Measurements from ENCODE around the gene PHF20.

DNA sequence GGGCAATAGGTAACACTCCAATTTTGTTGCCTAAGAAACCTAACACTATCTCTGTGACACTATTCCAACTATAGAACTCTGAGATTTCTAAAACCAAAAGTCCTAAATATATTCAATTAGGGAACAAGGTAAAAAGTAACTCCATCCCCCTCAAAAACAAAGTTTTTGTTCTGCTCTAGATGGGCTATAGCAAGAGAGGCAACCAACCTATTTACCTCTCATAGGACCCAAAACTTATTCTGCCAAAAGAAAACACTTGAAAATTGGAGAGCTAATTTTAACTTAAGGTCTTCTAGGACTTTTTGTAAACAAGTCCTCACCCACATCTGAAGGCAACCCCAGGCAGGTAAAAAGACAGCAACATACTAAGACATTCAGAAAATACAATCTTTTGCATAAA lies 37.4 kb upstream of the PHF20 start:
- TF ChIP-seq CTCF (IDR thresholded peaks at IDR 0.05) (no peak), POLR2A (IDR thresholded peaks at IDR 0.05) (no peak)
